Left renal cortex interstitium (tissue), 4 donors: ENCODE results near the gene VPS36. TPM values are rescaled to one million over a fixed set of nuclear protein-coding genes. Genes with fewer than 3 reads are reported as not detected.
"Not testable (repeated sequence)": the region's sequence is repeated elsewhere in the genome, so short reads cannot be mapped to it uniquely, and the experiment has no call there.

Source experiments
- DNase-seq, 4 donors: peaks; one replicate each; pipeline ENCODE4 v3.0.0-alpha.2; 2013; ENCODE audit warnings: low read depth in 4 of 4, low spot score in 2 of 4, missing footprints in 1 of 4
- polyA plus RNA-seq, 4 donors: library from polyadenylated mRNA; unstranded; fragments of 120-200 nt; gene quantifications; one replicate each; pipeline ENCODE4 v1.2.1, GENCODE V29; 2013; ENCODE audit not compliant: insufficient read length in 4 of 4

VPS36 gene
- polyA plus RNA-seq, 4 donors, result 46.6 to 71.2 (median 52.8) TPM

GRCh38 chr13:52385870-52386269 lies 64.6 kb downstream of the VPS36 start:
- no peak for DNase-seq

- no peak for DNase-seq
Measured at GRCh38 chr13:52383366-52383765, 67.1 kb downstream of the VPS36 start.

GRCh38 chr13:52378312-52378711 lies 72.1 kb downstream of the VPS36 start:
- DNase-seq, result no peak

GRCh38 chr13:52377898-52378297 lies 72.5 kb downstream of the VPS36 start:
- DNase-seq, result no peak

- DNase-seq, result no peak
Measured at GRCh38 chr13:52374873-52375411, 75.5 kb downstream of the VPS36 start.

- no peak for DNase-seq
Measured at GRCh38 chr13:52374389-52374788, 76.0 kb downstream of the VPS36 start.

GRCh38 chr13:52373277-52373676 lies 77.2 kb downstream of the VPS36 start:
- not testable (repeated sequence) for DNase-seq

- no peak for DNase-seq
Measured at GRCh38 chr13:52371736-52372247, 78.6 kb downstream of the VPS36 start.

GRCh38 chr13:52366291-52366690 lies 84.1 kb downstream of the VPS36 start:
- DNase-seq, result no peak

Other genes starting within 250 kb of the VPS36 start
- gene THSD1, start 44.5 kb downstream of the VPS36 start, polyA plus RNA-seq, result 1 to 10 TPM; 6.4 to 8.3 (median 7.9) TPM
- gene CKAP2, start 4.8 kb upstream of the VPS36 start, polyA plus RNA-seq, result 10 to 100 TPM; 48.2 to 59.1 (median 52.5) TPM
- gene HNRNPA1L2, start 191.8 kb upstream of the VPS36 start, polyA plus RNA-seq, result 10 to 100 TPM; 20.1 to 25.8 (median 21.4) TPM
- gene SUGT1, start 202.2 kb upstream of the VPS36 start, polyA plus RNA-seq, result 10 to 100 TPM; 47.5 to 62.5 (median 51.3) TPM